Right renal cortex interstitium (tissue), 3 donors: Measurements from ENCODE around the gene BOK. TPM values are rescaled to one million over a fixed set of nuclear protein-coding genes. Genes with fewer than 3 reads are reported as not detected.
"Not testable (repeated sequence)": the region's sequence is repeated elsewhere in the genome, so short reads cannot be mapped to it uniquely, and the experiment has no call there.

Experiments used
- DNase-seq, 3 donors: peaks; one replicate each; pipeline ENCODE4 v3.0.0-alpha.2; 2013; ENCODE audit warnings: low read depth in 3 of 3, low spot score in 2 of 3
- polyA plus RNA-seq, 3 donors: library from polyadenylated mRNA; unstranded; fragments of 120-200 nt; gene quantifications; one replicate each; pipeline ENCODE4 v1.2.1, GENCODE V29; 2013; ENCODE audit not compliant: insufficient read length in 3 of 3

Gene BOK, protein sequence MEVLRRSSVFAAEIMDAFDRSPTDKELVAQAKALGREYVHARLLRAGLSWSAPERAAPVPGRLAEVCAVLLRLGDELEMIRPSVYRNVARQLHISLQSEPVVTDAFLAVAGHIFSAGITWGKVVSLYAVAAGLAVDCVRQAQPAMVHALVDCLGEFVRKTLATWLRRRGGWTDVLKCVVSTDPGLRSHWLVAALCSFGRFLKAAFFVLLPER
- 10 to 100 TPM; 15.9 to 20.4 (median 20.0) TPM for polyA plus RNA-seq

DNA sequence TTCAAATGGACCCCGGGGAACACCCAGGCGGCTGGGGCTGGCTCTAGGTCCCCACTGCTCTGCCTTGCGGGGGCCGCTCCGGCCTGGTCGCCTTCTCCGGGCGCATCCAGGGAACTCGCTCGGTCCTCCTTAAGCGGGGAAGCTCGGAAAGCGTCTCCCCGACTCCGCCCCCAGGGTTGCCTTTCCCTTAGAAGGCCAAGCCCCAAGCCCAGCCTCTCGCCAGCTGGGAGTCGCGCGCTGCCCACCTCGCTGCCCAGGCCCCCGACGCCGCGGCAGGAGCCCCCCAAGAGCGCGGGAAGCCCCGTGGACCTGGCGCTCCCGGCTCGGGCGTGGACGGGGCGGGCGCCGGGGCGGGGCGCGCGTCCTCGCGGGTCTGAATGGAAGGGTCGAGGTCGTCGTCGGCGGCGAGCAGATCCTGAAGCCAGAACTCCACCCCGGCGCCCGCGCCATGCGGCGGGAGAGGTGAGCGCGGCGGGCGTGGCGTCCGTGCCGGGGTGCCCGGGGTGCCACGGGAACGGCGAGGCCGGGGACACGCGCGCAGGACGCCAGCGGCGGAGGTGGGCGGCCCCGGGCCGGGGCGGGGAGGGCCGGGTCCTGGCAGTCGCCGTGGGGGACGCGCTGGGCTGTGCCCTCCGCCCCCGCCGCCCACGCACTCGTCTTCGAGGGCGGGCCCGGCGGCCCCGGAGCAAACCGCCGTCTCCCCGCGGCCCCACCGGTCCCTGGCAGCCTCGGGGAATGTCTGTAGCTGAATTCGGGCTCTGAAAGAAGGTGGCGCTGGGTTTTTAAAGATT, at the start of gene BOK:
Gene BOK (plus strand): TSS at position 214 of the 791 bp plus-strand sequence. CDS start 739 bp downstream, outside the sequence.
- DNase-seq, result no peak

DNA sequence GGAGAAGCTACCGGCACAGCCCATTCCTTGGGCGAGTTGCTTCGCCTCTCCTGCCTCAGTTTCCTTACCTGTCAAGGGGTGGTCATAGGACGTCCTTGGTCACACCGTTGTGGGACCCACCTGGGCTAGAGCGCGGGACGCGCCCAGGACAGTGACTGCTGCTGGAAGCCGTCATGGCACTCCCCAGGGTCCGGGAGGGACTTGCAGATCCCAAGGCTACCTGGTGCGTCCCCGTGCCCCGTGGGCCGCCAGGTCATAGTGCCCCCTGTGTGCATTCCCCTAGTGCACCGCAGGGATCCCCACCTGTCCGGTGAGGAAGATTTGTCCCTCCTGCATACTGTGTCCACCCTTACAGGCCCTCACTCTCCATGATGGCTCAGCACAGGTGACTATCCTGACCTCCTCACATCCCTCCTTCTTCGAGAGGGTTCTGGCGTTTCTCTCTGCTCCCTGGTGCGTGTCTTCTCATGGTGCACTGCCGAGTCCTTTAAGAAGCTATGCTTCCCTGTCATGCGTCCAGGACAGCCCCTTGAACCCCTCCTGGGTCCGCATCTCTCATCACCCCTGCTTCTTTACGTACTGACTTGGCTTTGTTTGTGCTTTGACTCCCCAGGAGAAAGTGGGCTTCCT, 49.3 kb upstream of the BOK start:
- DNase-seq, result no peak

DNA sequence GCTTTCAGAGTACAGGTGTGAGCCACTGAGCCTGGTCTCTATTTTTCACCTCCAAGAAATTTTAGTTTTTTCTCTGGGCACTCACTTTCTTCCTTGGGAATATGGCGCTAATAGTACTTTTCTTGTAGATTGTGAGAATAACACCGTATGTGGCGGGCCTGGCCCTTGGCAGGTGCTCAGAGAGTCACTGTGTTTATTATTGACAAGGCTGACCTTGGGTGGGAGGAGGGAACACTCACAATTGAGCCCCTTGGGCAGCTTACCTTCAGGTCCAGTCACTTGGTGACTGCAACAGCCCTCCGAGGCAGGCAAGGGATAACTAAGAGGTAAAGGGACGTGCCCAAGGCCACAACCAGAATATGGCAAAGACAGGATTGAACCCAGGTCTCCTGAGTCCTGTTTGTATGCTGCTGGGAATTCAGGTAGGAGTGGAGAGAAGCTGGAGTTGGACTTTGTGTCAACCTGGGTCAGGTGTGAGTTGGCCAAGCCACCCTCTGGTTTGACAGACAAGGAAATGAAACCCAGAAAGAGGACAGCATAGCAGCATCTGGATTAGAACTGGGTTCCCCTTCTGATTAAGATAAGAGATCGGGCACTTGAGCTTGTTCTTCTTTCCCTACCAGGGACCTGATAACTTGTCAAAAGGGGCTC, 47.3 kb upstream of the BOK start:
- no peak for DNase-seq

DNA sequence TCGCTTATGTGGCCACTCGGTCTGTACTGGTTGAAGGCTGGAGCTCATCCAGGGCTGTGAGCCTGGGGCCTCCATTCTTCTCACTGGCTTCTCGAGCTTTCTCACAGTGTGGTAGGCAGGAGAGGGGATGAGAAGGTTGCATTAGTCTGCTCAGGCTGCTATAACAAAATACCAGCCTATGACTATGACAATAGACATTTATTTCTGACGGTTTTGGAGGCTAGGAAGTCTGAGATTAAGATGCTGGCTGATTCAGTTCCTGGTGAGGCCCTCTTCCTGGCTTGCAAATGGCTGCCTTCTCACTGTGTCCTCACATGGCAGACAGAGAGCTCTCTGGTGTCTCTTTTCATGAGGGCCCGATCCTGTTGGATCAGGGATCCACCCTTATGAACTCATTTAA, 44.0 kb upstream of the BOK start:
- DNase-seq, result no peak

DNA sequence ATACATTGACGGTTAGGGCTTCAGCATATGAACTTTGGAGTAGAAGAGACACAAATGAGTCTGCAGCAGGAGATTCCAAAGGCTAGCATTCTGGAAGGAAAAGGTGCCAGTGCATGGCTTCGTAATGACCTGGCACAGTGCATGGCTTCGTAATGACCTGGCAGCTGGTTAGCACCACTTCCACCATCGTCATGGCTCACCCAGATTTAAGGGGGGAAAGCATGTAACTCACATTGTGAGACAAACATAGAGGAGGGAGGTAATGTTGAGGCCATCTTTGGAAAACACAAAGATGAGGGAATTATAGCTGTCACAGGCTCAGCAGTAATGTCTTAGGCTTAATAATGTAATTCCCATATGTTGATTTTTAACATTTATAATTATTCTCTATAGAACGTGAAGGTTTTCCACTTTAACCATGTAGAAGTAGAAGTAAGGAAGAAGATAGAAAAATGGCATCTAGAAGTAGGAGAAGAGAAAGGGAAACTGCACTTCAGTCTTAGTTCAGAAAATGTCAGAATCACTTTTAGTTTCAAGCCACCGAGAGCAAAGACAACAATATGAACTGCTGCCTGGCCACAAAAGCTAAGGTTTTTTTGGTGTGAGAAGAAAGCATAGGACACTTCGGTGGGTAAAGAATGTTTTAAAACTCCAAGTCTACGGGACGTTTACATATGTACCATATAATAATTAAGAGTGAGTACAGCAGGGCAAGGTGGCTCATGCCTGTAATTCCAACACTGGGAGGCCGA, 43.4 kb upstream of the BOK start:
- no peak for DNase-seq

DNA sequence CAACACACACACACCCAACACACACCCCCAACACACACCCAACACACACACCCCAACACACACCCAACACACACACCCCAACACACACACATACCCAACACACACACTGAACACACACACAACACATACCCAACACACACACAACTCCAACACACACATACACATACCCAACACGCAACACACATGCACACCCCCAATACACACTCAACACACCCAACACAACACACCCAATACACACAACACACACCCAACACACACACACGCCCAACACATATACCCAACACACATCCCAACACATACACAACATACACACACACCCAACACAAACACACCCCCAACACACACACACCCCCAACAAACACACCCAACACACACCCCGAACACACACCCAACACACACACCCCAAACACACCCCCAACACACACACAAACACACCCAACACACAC, 42.0 kb upstream of the BOK start:
- no peak for DNase-seq

DNA sequence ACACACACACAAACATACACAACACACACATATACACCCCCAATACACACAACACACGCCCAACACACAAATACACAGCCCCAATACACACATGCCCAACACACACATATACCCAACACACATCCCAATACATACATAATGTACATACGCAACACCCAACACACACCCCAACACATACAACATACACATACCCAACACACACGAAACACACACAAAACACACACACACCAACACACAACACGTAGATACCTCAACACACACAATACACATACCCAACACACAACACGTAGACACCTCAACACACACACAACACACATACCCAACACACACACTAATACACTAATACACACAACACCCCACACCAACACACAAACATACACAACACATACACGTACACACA, 41.2 kb upstream of the BOK start:
- no peak for DNase-seq

DNA sequence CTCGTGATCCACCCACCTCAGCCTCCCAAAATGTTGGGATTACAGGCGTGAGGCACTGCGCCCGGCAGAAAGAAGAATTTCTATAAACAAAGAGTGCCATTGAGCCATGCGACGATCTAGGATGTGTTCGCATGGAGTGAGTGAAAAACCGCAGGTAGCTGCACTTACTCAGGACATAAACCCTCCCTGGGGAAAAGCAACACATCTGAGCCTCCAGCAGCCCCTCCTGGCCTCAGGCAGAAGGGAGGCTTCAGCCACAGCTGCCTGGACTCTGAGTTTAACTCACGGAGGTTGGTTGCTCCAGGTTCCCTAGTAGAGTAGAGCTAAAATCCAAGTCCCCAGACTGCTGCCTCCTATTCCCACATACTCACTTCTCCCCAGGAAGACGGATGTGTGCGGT, 38.9 kb upstream of the BOK start:
- DNase-seq, result no peak

DNA sequence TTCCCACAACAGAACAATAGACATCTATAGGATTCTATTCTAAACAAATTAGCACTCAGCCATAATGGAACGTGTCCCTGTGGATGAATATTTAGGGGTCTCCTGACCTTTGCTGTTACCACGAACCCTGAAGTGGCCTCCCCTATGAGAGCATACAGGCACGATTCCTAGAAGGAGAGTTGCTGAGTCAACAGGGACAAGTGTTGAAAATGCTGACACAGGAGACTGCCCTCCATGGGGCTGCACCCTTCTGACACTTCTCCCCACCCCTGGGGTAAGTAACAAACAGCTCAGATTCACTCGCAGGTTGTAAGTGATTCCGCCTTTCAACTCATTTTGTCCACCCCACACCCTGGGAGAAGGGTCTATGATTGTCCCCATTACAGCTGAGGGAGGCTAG, 36.1 kb upstream of the BOK start:
- no peak for DNase-seq

DNA sequence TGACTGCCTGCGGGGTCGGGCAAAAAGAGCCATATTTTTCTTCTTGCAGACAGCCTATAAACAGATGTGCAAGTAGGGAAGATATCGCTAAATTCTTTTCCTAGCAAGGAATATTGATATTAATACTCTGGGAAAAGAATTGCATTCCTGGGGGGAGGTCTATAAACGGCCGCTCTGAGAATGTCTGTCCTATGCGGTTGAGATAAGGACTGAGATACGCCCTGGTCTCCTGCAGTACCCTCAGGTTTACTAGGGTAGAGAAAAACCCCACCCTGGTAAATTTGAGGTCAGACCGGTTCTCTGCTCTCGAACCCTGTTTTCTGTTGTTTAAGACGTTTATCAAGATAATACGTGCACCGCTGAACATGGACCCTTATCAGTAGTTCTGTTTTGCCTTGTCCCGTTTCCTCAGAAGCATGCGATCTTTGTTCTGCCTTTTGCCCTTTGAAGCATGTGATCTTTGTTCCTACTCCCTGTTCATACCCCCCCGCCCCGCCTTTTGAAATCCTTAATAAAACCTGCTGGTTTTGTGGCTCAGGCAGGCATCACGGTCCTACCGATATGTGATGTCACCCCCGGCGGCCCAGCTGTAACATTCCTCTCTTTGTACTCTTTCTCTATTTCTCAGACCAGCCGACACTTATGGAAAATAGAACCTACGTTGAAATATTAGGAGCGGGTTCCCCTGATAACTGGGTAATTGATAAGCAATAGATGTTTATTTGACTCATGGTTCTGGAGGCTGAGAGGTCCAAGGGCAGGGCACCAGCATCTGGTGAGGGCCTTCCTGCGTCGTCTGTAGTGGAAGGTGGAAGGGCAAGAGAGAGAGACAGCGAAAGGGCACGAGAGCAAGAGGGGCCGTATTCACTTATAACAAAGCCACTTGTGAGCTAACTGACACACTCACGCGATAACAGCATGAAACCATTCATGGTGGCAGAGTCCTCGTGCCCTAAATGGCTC, 32.4 kb upstream of the BOK start:
- DNase-seq, result not testable (repeated sequence)

DNA sequence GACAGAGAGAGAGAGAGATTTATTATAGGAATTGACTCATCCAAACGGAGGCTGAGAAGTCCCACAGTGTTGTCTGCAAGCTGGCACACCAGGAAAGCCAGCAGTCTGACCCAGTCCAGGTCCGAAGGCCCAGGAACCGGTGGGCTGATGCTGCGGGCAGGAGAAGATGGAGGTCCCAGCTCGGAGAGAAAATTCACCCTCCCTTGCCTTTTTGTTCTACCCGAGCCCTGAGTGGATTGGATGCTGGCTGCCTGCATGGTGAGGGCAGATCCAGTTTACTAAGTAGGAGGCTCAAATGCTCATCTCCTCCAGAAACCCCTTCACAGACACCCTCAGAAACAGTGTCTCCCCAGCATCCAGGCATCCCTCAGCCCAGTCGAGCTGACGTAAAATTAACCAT, 28.0 kb upstream of the BOK start:
- DNase-seq, result no peak

DNA sequence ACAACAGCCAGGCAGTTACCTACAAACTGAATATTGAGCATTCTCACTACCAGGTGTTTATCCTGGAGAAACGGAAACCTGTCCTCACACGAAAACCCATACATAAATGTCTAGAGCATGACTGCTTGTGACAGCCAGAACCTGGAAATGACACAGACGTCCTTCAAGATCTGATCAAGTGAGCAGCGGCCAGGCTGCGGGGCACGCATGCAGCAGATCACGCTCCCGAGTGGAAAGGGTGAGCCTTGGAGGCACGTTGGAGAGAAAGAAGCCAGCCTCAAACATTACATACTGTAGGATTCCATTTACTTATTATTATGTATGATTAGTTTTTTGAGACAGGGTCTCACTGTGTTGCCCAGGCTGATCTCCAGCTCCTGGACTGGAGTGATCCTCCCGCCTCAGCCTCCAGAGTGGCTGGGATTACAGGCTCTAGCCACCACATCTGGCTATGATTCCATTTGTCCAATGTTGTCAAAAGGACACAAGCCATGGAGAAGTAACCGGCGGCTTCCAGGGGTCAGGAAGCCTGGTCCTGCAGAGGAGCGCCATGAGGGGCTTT, 27.3 kb upstream of the BOK start:
- DNase-seq, result no peak

DNA sequence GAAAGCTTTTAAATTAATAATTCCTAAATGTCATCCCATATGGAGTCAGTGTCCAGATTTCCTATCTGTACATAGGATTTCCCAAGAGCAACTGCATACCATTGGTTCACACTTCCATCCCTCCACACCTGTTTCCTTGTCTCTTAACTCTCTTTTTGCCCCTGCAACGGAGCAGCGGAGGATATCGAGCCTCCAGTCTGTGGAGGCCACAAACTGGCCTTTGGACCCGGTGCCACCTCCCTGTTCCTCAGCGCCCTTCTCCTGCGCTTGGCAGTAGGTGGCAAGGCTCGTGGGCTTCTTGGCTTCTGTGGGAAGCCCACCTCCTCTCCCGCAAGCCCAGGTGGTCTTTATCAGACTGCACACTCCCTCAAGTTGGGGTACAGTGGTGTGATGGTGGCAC, 26.4 kb upstream of the BOK start:
- no peak for DNase-seq

DNA sequence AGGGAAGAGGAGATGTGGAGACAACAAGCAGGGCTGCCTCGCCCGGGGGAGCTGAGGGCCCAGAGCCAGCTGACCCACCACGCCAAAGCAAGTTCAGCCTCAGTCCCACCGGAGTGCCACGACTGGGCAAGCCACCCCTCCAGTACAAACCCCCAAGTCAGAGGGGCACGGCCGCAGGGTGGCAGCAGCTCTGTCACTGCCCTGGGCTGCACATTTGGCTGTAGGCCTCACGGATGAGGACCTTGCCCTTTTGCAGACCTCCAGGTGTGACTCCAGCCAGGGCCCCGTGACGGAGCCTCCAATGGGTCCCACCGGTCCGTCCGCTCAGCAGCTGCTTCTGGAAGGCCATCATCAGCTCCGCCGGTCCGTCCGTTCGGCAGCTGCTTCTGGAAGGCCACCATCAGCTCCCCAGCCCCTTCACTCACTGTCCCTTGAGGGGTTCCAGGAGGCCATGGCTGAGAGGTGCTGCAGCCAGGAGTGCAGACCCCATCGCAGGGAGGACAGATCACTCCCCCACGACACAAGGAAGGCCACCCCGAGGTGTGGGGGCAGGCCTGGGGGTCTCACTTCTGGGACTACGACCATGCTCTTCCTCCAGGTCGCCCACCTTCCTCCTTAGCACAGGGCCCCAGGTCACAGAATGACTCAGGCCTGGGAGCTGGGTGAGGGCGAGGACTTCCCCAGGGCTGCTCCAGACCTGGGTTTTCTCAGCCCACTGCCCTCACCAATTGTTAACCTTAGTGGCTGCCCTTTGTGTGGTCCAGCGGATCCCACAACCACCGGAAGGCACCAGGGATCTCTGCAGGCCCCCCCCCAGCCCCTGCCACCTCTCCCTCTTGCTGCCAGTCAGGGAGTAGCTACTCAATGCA, 25.6 kb upstream of the BOK start:
- no peak for DNase-seq

DNA sequence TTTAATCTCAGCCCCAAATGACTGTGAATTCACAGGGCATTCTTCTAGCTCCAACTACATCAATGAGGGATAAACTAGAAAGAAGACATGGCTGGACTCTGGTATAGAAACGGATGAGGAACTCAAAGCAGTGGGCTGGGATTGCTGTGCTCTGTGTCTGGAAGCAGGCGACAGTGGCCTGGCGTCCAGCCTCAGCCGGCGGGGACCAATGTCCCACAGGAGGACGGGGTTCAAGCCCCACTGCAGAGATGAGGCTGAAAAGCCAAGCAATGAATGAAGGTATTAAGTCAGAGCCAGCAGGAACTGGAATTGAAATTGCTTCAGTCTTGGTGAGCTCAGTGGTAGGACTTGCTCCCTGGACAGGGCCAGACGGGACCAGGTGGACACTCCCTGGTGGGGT, 24.3 kb upstream of the BOK start:
- no peak for DNase-seq

DNA sequence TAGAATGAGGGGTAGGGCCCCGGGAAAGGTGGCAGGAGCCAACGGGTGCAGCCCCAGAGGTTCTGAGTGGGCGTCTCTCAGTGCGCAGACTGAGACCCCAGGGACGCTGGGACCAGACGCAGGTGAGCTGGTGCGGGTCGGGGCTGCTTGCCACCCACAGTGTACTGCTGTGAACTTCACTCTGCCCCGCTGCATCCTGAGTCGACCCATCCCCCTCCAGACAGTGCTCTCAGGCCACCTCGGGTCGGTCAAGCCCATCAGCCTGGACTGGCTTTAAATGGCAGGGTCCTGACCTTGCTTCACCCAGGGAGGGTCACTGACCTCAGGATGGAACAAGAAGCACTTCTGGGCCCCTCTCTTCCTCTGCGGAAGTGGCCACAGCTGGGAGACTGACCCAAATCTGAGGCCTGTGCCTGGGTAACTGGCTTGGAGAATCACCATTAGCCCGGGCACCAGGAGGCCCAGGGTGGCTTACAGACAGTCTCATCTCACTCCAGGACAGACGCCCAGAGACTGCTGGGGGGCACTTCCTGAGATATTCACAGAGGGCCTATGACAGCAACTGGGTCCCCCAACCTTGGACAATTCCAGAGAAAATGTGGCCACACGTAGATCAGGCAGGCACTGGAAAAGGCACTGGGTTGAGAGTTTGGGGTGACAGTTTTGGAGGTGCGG, 23.7 kb upstream of the BOK start:
- DNase-seq, result no peak

DNA sequence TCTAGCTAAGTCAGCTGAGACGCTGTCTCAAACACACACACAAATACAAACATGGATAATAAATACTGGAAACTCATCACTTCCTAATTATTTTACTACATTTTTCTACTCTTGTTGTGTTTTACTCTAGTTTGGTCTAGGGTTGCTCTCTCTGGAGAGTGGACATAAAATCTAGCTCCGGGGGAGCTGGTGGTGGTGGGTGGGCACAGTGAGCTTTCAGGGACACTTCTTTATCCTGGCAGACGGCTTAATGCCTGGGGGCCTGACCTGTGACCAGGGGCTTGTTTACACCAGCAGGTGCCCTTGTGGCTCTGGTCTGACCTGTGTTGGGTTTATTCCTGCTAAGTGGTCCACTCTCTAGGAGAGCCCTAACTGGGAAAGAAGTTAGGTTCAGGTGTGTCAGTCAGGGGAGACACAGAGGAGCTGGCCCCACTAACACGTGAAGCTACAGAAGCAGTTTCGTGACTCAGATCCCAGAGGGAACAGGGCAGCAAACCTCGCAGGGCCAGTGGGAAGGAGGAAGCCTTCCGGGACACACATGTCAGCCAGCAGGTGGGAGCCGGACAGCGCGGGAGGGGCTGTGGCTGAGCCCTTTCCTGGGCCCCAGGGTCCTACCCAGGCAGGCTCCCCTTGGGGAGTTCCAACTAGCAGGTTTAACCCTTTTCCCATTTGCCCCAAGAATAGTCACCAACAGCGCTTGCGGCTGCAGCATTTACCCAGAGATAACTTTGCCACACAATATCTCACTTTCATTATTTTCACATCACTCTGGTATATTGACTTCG, 22.5 kb upstream of the BOK start:
- DNase-seq, result no peak
